OCI-M2 (cell line): ENCODE results near the gene TTC22.

ENCODE experiments used
- DNase-seq: peaks from one replicate; lab custom pipeline; 2025; ENCODE audit not compliant: unreplicated experiment; lab: John Stamatoyannopoulos, UW

Gene TTC22

DNA sequence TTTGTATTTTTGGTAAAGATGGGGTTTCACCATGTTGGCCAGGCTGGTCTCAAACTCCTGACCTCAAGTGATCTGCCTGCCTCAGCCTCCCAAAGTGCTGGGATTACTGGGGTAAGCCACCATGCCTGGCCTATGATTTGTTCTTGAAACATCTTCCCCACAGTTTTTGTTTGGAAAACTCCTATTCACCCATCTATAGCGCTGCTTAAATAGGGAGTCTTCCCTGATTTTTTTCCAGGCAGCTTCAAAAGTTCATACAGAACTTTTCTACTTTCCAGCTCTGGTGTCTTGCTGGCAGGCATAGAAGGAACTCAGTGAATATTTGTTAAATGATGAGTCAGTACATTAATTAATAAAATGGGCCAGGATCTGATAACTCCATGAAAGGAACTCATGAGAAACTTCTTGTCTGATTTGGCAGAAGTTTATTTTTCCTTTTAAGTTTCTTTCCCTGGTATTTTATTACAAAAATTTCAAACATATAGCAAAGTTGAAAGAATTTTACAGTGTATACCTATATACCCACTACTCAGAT lies 33.0 kb upstream of the TTC22 start:
- no peak for DNase-seq

DNA sequence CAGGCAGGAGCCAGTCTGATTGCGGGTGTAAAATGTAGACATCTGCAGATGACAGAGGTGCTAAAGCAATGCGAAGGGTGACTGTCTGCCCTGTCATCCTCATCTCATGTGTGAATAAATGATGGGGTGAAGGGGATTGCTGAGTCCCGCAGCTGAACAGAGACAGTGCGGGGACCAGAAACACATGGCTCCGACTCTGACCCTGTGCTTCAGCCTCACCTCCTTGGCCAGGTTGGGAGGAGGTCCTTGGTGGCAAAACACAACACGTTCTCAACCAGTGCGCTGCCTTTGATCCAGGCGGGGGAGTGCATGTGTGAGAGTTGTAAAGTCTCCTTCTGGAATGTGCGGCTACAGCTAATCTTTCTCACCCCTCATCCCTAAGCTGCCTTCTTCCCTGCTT lies 32.0 kb upstream of the TTC22 start:
- DNase-seq = no peak

DNA sequence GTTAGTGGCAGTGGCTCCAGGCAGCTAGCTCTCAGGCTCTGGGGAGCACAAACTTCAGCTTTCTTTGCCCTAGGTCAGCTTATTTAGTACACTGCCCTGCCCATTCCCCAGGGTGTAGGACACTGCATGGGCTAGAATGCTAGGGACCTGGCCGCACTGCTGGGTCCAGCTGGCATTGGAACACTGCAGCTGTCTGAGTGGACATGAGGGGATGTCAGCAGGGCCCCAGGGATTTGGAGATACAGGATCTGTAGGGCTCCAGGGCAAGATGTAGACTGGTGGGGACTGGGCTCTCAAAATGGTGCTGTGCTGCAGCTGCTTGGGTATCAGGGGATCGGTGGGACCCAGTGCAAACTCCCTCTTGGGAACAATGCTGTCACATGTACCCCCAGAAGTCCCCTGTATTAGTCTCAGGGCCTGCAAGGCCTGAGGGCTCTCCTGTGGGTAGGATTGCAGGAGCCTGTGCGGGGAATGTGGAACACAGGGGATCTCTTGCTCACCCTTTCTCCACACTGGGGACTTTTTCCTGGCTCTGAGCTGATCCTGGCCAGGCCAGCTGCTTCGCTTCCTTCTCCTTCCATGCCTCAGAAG lies 25.2 kb upstream of the TTC22 start:
- no peak for DNase-seq

DNA sequence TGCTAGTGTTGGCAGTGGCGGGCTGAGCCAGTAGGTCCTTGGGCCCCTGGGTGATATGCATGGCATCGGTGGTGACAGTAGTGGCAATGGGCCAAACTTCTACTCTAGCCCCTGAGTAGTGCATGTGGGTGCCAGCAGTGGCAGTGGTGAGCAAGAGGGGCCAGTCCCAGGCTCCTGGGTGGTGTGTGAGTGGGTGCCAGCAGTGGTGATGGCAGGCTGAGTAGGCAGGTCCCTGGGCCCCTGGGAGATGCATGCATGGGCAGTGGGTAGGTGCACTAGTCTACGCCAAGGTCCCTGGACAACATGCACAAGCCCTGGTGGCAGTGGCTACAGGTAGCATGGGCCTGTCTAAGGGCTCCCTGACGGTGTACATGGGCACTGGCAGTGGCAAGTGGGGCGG lies 24.6 kb upstream of the TTC22 start:
- DNase-seq = no peak

DNA sequence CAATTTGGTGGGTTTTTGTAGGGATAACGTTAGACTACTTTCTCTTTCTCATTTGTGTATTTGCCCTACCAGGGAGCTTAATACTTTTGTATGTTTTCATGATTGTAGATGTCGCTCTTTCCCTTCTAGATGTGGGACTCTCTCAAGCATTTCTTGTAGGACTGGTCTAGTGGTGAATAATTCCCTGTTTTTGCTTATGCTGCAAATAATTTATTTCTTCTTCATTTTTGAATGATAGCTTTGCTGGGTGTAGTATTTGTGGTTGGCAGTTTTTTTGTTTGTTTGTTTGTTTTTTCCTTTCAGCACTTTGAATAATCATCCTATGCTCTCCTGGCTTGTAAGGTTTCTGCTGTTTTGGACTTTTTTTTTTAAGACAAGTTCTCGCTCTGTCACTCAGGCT lies 22.5 kb upstream of the TTC22 start:
- no peak for DNase-seq

DNA sequence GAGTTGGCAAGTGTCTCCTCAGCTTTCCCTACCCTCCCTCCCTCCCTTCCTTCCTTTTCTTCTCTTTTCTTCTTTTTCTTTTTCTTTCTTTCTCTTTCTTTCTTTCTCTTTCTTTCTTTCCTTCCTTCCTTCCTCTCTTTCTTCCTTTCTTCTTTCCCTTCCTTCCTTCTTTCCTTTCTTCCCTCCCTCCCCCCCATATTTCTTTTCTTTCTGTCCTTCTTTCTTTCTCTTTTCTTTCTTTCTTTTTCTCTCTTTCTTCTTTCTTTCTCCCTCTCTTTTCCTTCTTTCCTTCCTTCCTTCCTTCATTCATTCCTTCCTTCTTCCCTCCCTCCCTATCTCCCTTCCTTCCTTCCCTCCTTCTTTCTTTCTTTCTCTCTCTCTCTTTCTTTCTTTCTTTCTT lies 18.6 kb upstream of the TTC22 start:
- DNase-seq = no peak

DNA sequence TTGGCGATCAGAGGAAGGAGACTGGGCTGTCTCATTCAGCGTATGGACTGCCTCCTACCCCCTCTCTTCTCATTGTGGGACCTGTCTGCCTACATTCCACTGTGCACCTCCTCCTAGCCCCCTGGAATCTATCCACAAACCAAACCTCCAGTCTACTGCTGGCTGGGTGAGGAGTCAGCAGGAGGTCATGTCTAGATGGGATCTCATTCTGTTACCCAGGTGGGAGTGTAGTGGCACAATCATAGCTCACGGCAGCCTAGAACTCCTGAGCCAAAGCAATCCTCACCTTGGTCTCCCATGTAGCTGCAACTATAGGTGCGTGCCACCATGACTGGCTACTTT lies 18.0 kb upstream of the TTC22 start:
- DNase-seq = no peak

DNA sequence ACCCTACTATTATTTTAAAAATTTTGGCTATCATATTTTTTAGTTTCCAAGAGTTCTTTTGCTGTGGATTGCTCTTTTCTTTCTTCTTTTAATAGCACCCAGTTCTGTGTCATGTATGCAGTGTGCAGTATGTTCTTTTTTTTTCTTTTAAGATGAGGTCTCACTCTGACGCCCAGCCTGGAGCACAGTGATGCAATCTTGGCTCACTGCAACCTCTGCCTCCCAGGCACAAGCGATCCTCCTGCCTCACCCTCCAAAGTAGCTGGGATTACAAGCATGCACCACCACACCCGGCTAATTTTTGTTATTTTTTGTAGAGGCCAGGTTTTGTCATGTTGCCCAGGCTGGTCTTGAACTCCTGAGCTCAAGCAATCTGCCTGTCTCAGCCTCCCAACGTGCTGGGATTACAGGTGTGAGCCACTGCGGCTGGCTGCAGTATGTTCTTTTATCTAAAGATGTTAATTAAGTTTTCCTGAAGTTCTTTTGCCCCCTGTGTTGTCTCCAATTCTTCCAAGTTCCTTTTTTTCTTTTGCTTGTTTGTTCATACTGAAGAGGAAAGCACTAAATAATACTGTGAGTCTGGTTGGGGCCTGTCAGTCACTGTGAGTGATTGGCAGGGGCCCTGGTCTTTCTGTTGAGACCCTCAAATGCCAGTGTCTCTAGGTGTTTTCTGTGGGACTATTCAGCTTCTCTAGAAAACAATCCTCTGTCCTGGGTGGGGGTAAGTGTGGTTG lies 17.5 kb upstream of the TTC22 start:
- no peak for DNase-seq

DNA sequence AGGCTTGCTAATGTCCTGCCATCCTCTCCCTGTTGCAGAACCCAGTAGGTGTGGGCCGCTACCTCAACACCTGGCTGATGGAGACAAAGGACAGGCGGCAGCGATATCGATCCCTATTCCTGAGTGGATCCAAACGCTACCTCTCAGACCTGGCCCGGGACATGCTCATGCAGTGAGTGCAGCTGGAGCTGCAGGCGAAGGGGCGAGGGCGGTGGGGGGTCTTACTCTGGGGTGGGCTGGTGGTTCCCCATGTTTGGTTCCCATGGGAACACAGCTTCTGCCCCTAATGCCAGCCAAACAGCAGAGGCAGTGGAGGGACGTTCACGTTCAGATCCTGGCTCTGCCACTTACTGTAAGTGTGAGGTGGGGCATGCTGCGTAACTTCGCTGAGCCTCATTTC lies 15.8 kb upstream of the TTC22 start:
- no peak for DNase-seq

DNA sequence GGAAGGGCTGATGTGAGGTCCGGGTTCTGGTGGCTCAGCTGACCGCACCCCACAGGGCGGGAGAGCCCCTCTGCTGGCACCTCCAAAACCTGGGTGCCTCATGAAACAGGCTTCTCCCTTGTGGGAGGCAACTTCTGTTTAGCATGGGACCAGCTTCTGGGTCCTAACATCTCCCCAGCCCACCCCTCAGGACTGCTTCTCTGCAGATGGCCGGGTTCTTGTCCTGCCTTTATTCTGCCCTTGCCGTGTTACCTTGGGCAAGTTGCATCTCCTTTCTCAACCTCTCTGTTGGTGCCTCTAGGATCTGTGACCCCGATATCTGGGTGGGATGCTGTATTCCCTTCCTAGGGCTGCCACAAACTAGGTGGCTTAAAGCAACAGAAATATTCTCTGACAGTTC lies 15.0 kb upstream of the TTC22 start:
- DNase-seq = no peak

DNA sequence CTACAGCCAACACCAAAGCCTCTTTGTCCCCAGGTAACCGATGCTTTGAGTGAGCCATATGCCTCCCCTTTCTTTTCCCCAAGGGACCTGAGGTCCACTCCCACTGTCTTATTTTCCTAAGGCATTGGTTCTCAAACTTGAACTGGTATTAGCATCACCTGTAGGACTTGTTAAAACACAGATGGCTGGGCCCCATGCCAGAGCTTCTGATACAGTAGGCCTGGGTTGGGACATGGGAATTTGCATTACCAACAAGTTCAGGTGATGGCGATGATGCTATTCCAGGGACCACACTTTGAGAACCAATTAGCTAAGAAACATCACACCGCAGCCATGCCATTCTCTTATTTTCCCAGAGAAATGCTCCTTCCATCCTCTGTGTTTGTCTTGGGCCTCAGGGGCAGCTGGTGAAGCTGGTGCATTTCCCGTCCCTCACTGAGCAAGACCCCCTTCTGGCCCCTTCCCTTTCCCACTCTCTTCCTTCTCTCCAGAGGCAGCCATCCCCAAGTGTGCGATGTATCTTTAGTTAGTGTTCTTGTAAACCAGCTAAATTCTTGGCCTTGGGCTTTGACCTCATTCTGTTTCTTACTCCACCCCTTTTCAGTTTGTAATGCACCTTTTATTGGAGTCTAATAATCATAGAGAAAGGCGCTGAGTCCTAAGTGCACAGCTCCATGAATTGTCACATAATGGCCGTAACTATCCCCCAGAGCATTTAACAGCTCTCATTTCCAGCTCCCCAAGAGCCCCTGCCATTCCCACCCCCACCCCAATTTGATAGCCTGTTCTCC lies 14.2 kb upstream of the TTC22 start:
- DNase-seq = no peak

DNA sequence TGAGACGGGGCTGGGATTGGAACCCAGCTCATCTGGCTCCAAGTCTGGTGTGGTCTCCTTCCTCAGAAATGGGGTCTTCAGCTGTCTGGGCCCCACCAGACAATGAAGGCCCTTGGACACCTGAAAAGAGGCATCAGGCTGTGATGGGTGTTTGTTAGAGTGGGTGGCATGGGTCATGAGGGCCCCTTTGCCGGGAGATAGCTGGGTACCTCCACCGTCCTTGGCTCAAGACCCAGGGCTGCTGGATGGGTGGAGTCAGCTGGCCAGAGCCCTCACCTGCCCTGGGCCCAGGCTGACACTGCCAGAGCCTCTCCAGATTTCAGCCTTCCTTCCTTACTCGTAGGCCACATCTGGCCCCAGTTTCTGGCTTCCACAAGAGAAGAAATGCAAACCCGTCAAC lies 13.4 kb upstream of the TTC22 start:
- no peak for DNase-seq

DNA sequence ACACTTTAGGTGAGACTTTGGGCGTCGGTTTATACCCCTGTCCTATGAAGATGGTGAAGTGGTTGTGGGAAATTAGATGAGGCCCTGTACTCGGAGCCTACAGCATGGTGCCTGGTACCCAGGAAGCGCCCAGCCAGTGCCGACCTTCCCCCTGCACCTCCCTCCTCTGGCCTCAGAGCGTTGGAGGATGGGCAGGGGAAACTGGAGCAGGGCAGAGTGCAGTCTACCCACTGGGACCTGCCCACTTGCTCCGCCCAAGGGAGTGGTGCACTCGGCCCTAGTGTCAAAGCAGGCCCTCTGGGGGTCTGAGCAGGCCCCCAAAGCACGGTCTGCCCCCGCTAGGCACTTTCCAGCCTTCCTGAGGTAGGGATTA lies 13.0 kb upstream of the TTC22 start:
- no peak for DNase-seq

DNA sequence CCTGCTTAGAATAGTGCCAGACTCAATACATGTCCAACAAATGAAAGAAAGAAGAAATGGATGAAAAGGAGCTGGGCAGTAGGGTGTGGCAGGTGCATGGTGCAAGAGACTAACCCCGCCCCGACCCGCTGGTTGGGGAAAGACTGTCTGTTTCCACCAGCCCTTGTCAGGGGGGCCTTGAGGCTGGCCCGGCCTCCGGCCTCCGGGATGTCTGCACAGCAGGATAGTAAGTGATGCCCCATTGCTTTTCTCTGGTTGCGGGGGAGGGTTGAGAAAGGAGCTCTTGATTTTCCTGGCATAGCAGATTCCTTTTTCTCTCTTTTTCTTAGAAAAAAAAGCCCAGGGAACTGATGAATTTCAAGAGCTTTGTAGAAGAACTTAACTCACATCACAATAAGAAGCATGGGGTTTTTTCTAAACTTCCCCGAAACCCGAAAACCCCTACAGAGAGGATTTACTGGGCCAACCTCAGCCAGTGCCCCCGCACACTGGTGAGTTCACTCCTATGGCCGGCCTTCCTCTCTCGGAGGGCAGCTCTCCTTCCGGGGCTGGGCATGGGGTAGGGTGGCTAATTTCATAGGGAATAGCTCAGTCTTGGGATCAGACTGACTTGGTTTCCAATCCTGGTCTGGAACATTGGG lies 12.5 kb upstream of the TTC22 start:
- DNase-seq = no peak

DNA sequence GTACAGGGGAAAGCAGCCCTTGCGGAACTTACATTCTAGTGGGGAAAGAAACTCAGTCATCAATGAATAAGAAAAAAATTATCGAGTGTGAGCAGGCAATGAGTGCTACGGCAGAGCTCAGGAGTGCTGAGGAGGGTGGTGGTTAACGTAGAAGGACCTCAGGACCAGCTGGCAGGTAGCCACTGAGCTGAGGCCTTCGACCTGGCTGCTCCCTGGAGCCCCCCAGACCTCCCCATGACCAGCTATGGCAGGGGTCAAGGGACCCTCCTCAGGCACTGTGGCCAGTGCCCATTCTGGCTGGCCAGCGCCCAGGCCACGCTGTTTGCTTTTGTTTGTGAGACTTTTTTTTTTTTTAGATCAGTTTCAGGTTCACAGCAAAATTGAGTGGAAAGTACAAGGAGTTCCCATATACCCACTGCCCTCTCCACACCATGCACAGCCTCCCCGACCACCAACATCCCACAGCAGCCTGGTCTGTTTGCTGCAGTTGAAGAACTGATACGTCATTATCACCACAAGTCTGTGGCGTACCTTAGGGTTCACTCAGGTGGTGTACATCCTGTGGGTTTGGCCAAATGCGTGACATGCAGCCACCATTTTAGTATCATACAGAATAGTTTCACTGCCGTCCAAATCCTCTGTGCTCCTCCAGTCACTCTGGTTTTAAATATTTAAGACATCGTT lies 11.8 kb upstream of the TTC22 start:
- DNase-seq = no peak

DNA sequence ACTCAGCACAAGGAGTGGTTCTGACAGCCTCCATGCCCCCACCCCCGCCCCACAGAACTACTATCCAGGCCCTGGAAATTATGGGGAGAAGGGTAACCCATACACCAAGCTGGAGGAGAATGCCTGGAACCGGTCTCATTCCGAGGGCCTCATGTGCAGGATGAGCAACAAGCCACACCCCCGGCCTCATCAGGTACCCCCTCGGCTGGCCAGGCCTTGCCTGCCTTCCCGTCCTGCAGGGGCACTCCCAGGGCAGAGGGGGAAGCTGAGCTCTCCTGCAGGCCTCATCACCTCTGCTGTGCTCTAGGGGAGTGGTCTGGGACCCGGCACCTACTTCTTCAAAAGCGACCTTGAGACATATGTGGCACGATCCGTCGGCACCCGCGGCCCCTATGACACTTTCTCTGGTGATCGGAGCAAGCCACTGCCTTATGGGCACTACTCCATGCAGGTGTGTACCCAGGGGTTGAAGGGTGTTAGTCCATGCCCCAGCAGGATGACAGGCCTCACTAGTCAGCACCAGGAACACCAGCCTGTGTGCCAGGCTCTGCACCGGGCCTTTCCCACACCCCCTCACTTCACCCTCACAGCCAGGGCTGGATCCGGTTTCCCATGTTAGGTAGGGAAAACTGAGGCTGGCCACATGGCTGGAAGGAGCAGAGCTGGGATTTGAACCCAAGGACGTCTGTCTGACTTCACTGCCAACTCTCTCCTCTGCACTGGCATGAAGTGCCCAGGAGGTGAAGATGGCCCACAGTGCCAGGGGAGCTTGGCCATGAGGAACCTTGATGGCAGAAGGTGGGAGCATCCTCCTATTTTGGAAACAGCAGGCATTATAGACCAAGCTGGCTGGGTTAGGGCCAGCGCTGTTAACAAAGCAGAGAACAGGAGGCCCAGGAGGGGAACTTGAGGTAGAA lies 10.9 kb upstream of the TTC22 start:
- no peak for DNase-seq

DNA sequence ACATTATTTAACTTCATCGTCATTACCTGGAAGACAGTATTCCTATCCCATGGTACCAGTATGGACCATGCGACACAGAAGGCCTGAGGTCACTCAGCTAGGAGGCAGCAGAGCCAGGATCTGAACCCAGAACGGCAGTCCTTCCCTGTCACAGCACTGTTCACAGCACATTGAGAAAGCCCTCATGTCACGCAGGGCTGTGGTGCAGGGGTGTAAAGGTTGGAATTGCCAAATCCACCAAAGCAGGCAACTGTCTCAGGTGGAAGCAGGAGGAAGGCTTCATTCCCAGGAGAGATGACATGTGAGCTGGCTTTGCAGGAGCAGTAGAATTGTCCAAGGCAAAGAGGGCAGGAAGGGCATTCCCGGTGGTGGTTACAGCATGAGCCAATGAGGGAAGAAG lies 9.9 kb upstream of the TTC22 start:
- DNase-seq = no peak

DNA sequence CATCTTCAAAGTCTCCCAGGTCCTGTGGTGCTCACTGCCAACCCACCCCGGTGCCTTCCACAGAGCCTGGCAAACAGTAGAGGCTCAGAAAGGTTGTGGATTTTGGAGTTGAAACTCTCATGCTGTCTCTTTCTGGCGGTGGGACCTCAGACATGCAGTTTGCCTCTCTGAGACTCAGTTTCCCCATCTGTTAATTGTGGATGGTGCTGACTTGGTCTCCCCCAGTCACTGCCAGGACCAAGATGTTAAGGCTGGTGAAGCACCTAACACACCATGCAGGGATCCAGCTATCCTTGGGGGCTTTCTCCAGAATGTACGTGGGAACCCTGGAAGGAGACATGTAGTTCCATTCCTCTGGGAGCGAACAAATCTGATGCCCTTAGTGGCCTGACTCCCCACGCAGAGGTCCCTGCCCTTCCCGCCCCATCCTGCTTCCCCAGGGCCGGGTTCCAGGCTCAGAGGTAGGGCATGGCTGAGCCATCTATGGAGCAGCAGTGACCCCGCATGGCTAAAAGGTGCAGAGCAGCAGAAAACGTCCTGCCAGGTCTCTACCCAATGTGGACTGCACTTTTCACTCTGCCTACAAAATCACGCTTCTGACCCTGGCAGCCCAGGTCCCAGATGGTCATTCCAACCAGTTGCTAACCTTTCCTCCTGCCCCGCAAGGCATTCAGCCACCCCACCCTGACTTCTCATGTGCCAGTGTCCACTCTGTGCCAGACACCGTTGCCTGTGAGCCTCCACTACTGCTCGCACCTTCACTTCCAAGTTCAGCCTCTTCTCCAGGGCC lies 9.2 kb upstream of the TTC22 start:
- DNase-seq = peak; percentile 18

DNA sequence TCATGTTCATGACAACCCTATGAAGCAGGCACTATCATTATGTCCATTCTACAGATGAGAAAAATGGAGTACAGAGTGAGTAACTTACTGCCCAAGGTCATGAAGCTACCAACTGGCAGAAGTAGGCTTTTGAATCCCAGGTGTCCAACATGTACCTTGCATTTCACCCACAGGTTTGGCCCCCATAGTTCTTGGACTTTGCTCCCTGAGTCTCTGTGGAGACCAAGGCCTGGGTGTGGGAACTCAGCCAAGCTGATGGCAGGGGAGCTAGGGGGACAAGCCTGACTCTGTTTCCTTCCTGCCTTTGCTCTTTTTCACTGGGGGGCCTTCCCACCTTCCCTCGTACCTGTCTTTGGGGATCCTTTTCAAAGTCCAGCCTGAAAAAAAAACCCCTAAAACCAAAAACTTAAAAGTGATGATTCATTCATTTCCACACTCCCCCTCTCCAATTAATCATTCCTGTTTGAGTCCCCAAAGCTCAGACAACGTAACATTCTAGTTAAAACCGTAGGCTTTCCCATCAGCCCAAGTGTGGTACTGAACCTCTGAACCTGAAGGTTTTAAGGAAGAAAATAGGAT lies 8.5 kb upstream of the TTC22 start:
- DNase-seq = no peak
